ENCODE data around the gene TBKBP1.

- TF ChIP-seq, protein P1, sequence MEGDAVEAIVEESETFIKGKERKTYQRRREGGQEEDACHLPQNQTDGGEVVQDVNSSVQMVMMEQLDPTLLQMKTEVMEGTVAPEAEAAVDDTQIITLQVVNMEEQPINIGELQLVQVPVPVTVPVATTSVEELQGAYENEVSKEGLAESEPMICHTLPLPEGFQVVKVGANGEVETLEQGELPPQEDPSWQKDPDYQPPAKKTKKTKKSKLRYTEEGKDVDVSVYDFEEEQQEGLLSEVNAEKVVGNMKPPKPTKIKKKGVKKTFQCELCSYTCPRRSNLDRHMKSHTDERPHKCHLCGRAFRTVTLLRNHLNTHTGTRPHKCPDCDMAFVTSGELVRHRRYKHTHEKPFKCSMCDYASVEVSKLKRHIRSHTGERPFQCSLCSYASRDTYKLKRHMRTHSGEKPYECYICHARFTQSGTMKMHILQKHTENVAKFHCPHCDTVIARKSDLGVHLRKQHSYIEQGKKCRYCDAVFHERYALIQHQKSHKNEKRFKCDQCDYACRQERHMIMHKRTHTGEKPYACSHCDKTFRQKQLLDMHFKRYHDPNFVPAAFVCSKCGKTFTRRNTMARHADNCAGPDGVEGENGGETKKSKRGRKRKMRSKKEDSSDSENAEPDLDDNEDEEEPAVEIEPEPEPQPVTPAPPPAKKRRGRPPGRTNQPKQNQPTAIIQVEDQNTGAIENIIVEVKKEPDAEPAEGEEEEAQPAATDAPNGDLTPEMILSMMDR (IDR thresholded peaks at IDR 0.05 in 2 of 3, conservative IDR thresholded peaks at IDR 0.05 in 1 of 3; ENCODE audit: insufficient read depth in 2 of 3, low read depth in 1 of 3, low read length in 3 of 3): peak; percentile 83 to 88 (median 87)
- TF ChIP-seq ARNT (IDR thresholded peaks at IDR 0.05) (0 out of 4 replicates have a peak, but pooled peaks of 1 of the 2 experiments have one; percentile 29), ATF1 (CRISPR knock-in tag; IDR thresholded peaks at IDR 0.05) (no peak), ATF1 (tag; IDR thresholded peaks at IDR 0.05) (no peak), ZKSCAN1 (IDR thresholded peaks at IDR 0.05; ENCODE audit: low read depth, low read length) (no peak), L3MBTL2 (IDR thresholded peaks at IDR 0.05) (no peak), TCF7 (IDR thresholded peaks at IDR 0.05; ENCODE audit: borderline replicate concordance) (no peak), POLR2AphosphoS5 (IDR thresholded peaks at IDR 0.05; ENCODE audit: control insufficient read depth, insufficient read depth, low read depth, low read length) (no peak), GATAD2B (IDR thresholded peaks at IDR 0.05; ENCODE audit: borderline replicate concordance) (no peak), CBX5 (IDR thresholded peaks at IDR 0.05; ENCODE audit: borderline replicate concordance, low read depth) (no peak), CEBPB (tag; IDR thresholded peaks at IDR 0.05) (no peak), EP300 (IDR thresholded peaks at IDR 0.05; ENCODE audit: low read length) (no peak), ZNF766 (CRISPR knock-in tag; conservative IDR thresholded peaks at IDR 0.05) (no peak), HDAC8 (tag; IDR thresholded peaks at IDR 0.05) (no peak)
These were observed 5.0 kb downstream of the TBKBP1 start for GRCh38 chr17:47698749-47699535.
